SK-N-SH treated with all-trans-retinoic acid at 6 μM for 48 hours (cell line): Measurements from ENCODE around the gene CRKL.

ENCODE experiments used
- ATAC-seq: fragments of 200-7000 bp; cut with Tn5 transposase; 3 replicates; pipeline ENCODE4 v1.9.1; 2020; ENCODE audit warnings: mild to moderate bottlenecking, moderate library complexity
- ARNTL ChIP-seq: fragments of 450-650 bp; formaldehyde crosslinking; IDR thresholded peaks from 2 replicates; pipeline ENCODE4 v1.5.0; 2020; ENCODE audit warnings: low read depth, mild to moderate bottlenecking, moderate library complexity, borderline replicate concordance
- BACH2 ChIP-seq: fragments of 250-450 bp; sonication (Bioruptor Pico); IDR thresholded peaks from 2 replicates; pipeline ENCODE4 v1.9.0; 2021; ENCODE audit warnings: mild to moderate bottlenecking, borderline replicate concordance
- CREB5 ChIP-seq: fragments of 250-450 bp; sonication (Bioruptor Pico); IDR thresholded peaks from 2 replicates; pipeline ENCODE4 v1.5.1; 2020; ENCODE audit warnings: low read depth, mild to moderate bottlenecking, moderate library complexity
- CSDC2 ChIP-seq: fragments of 250-450 bp; sonication (Bioruptor Pico); IDR thresholded peaks from 2 replicates; pipeline ENCODE4 v1.5.0; 2020; ENCODE audit warnings: mild to moderate bottlenecking, moderate library complexity
- CSRNP3 ChIP-seq: fragments of 250-450 bp; sonication (Bioruptor Pico); IDR thresholded peaks from 2 replicates; pipeline ENCODE4 v1.5.1; 2021; ENCODE audit warnings: mild to moderate bottlenecking, moderate library complexity
- ESRRG ChIP-seq: fragments of 250-450 bp; sonication (Bioruptor Pico); IDR thresholded peaks from 2 replicates; pipeline ENCODE4 v1.6.1; 2021; ENCODE audit warnings: mild to moderate bottlenecking
- GLIS3 ChIP-seq: fragments of 250-450 bp; sonication (Bioruptor Pico); IDR thresholded peaks from 2 replicates; pipeline ENCODE4 v1.5.0; 2020; ENCODE audit warnings: mild to moderate bottlenecking, moderate library complexity
- ISL1 ChIP-seq: fragments of 250-450 bp; sonication (Bioruptor Pico); IDR thresholded peaks from 2 replicates; pipeline ENCODE4 v2.1.2; 2022; ENCODE audit warnings: mild to moderate bottlenecking, moderate library complexity
- OSR1 ChIP-seq: fragments of 250-450 bp; sonication (Bioruptor Pico); IDR thresholded peaks from 2 replicates; pipeline ENCODE4 v1.8.0; 2022; ENCODE audit warnings: moderate library complexity, mild to moderate bottlenecking, inconsistent platforms
- PATZ1 ChIP-seq: fragments of 250-450 bp; sonication (Bioruptor Pico); IDR thresholded peaks from 2 replicates; pipeline ENCODE4 v1.8.0; 2020; ENCODE audit warnings: mild to moderate bottlenecking, moderate library complexity, borderline replicate concordance
- POU6F1 ChIP-seq: fragments of 250-450 bp; sonication (Bioruptor Pico); IDR thresholded peaks from 2 replicates; pipeline ENCODE4 v1.8.0; 2021; ENCODE audit warnings: low read depth, mild to moderate bottlenecking, moderate library complexity, borderline replicate concordance
- PPARA ChIP-seq: fragments of 250-450 bp; sonication (Bioruptor Pico); IDR thresholded peaks from 2 replicates; pipeline ENCODE4 v1.5.0; 2020; ENCODE audit warnings: mild to moderate bottlenecking, borderline replicate concordance
- RARB ChIP-seq: fragments of 250-450 bp; sonication (Bioruptor Pico); IDR thresholded peaks from 2 replicates; pipeline ENCODE4 v1.8.0; 2021; ENCODE audit warnings: mild to moderate bottlenecking, moderate library complexity
- TCF4 ChIP-seq: fragments of 250-450 bp; sonication (Bioruptor Pico); IDR thresholded peaks from 2 replicates; pipeline ENCODE4 v1.8.0; 2021; ENCODE audit warnings: mild to moderate bottlenecking, moderate library complexity, borderline replicate concordance
- TSHZ2 ChIP-seq: fragments of 250-450 bp; sonication (Bioruptor Pico); IDR thresholded peaks from 2 replicates; pipeline ENCODE4 v1.5.0; 2020; ENCODE audit warnings: mild to moderate bottlenecking, moderate library complexity
- ZC3H10 ChIP-seq: fragments of 250-450 bp; sonication (Bioruptor Pico); IDR thresholded peaks from 2 replicates; pipeline ENCODE4 v1.5.1; 2021; ENCODE audit warnings: mild to moderate bottlenecking, moderate library complexity
- ZFP3 ChIP-seq: fragments of 250-450 bp; sonication (Bioruptor Pico); IDR thresholded peaks from 2 replicates; pipeline ENCODE4 v1.5.0; 2020; ENCODE audit warnings: mild to moderate bottlenecking, moderate library complexity
- ZFP30 ChIP-seq: fragments of 450-650 bp; formaldehyde crosslinking; IDR thresholded peaks from 2 replicates; pipeline ENCODE4 v1.5.0; 2022; ENCODE audit warnings: mild to moderate bottlenecking, moderate library complexity
- ZNF565 ChIP-seq: fragments of 450-650 bp; formaldehyde crosslinking; conservative IDR thresholded peaks from 2 replicates; pipeline ENCODE4 v1.5.0; 2020; ENCODE audit warnings: low read depth, mild to moderate bottlenecking, moderate library complexity
- ZNF70 ChIP-seq: fragments of 450-650 bp; formaldehyde crosslinking; IDR thresholded peaks from 2 replicates; pipeline ENCODE4 v1.5.0; 2020; ENCODE audit warnings: mild to moderate bottlenecking, moderate library complexity
- ZNF8 ChIP-seq: fragments of 450-650 bp; formaldehyde crosslinking; IDR thresholded peaks from 2 replicates; pipeline ENCODE4 v1.5.0; 2020; ENCODE audit warnings: mild to moderate bottlenecking, moderate library complexity

Gene CRKL

GRCh38 chr22:20881231-20881630 is 36.0 kb upstream of the CRKL start:
- ATAC-seq: no peak

GRCh38 chr22:20881869-20882815 is 35.1 kb upstream of the CRKL start:
- no peak for ATAC-seq

More at GRCh38 chr22:20881231-20881630, 36.0 kb upstream of the CRKL start:
- TF ChIP-seq ZFP30: no peak
- TF ChIP-seq POU6F1: no peak
- no peak for TF ChIP-seq OSR1
- TF ChIP-seq ZNF8 (CRISPR knock-in tag): no peak
- TF ChIP-seq CSRNP3 (CRISPR knock-in tag): no peak
- TF ChIP-seq ESRRG (CRISPR knock-in tag): no peak
- TF ChIP-seq PPARA (CRISPR knock-in tag): no peak
- TF ChIP-seq ZFP3 (CRISPR knock-in tag): no peak
- TF ChIP-seq ZC3H10 (CRISPR knock-in tag): no peak
- no peak for TF ChIP-seq CSDC2
- TF ChIP-seq GLIS3 (CRISPR knock-in tag): no peak
- no peak for TF ChIP-seq ARNTL (CRISPR knock-in tag)
- no peak for TF ChIP-seq TCF4

GRCh38 chr22:20882855-20883254 is 34.4 kb upstream of the CRKL start:
- TF ChIP-seq RARB (CRISPR knock-in tag) (no peak), CREB5 (CRISPR knock-in tag) (no peak), BACH2 (CRISPR knock-in tag) (no peak), PATZ1 (CRISPR knock-in tag) (no peak), ARNTL (CRISPR knock-in tag) (no peak), ISL1 (CRISPR knock-in tag) (no peak), ZNF70 (CRISPR knock-in tag) (no peak), POU6F1 (no peak), ZNF8 (CRISPR knock-in tag) (no peak), ZFP3 (CRISPR knock-in tag) (no peak), TSHZ2 (CRISPR knock-in tag) (no peak), ZC3H10 (CRISPR knock-in tag) (no peak), ESRRG (CRISPR knock-in tag) (no peak), ZFP30 (no peak), CSRNP3 (CRISPR knock-in tag) (no peak), CSDC2 (no peak)
- no peak for ATAC-seq

More at GRCh38 chr22:20881869-20882815, 35.1 kb upstream of the CRKL start:
- TF ChIP-seq BACH2 (CRISPR knock-in tag) (no peak), ZNF565 (no peak), ZFP3 (CRISPR knock-in tag) (no peak), RARB (CRISPR knock-in tag) (no peak)
- TF ChIP-seq, all 23 proteins: peak for 0
